NCI-H510A treated with DMSO at 0.1 percent for 48 hours (cell line): ENCODE measurements around the gene MAPK8IP3.
"Not testable (repeated sequence)": the region's sequence is repeated elsewhere in the genome, so short reads cannot be mapped to it uniquely, and the experiment has no call there.

Experiments
- DNase-seq: peaks from one replicate; lab custom pipeline; 2025; lab: John Stamatoyannopoulos, UW

The MAPK8IP3 gene

GRCh38 chr16:1786242-1787055 is 80.5 kb downstream of the MAPK8IP3 start:
- DNase-seq = no peak

GRCh38 chr16:1787056-1787321 is 81.0 kb downstream of the MAPK8IP3 start:
- no peak for DNase-seq

DNA sequence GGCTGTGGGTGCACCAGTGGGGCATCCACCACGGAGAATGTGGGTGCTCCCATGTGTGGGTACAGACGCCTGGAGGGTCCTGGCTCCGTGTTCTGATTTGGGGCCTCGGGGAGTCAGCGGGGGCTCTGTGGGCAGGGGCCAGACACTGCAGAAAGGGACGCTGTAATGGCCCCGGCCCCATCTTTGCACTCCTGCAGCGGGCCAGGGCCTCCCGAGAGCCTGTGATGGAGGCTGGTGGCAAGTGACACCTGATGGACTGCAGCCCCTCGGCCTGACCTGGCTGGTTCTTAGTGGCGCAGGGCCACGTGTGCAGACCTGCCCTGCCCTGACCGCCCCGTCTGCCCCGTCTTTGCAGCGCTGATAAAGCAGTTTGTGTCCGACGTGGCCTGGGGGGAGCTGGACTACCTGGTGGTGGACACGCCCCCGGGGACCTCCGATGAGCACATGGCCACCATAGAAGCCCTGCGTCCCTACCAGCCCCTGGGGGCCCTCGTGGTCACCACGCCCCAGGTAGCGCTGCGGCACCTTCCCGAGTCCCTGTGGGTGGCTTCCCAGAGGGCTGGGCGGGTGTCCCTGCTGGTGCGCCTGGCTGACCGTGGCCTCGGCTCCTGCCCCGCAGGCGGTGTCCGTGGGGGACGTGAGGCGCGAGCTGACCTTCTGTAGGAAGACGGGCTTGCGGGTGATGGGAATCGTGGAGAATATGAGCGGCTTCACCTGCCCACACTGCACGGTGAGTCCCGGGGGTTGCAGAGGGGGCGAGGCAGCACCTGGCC is 81.5 kb downstream of the MAPK8IP3 start:
- no peak for DNase-seq

DNA sequence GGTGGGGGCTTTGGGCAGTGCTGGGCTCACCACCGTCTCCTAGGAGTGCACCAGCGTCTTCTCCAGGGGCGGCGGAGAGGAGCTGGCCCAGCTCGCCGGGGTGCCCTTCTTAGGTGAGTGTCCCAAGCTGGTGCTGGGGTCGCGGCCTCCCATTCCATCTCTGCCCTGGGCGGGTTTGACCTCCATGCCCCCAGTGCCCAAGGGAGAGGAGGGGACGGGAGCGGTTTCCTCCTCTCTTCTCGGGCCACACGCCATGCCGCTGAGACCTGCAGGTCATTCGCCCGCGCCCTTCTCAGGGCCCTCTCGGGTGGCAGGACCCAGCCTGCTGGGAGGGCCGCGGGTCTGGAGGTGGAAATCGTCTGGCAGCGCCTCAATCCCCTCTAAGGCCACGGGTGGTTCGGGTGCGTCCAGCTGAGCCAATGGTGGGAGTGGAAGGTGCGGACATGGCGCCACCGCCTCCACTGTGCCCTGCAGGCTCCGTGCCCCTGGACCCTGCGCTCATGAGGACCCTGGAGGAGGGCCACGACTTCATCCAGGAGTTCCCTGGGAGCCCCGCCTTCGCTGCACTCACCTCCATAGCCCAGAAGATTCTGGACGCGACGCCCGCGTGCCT is 82.2 kb downstream of the MAPK8IP3 start:
- no peak for DNase-seq

- DNase-seq = no peak
These were observed 82.7 kb downstream of the MAPK8IP3 start for GRCh38 chr16:1788708-1789100.

GRCh38 chr16:1789643-1790045 is 83.6 kb downstream of the MAPK8IP3 start:
- DNase-seq = no peak

DNA sequence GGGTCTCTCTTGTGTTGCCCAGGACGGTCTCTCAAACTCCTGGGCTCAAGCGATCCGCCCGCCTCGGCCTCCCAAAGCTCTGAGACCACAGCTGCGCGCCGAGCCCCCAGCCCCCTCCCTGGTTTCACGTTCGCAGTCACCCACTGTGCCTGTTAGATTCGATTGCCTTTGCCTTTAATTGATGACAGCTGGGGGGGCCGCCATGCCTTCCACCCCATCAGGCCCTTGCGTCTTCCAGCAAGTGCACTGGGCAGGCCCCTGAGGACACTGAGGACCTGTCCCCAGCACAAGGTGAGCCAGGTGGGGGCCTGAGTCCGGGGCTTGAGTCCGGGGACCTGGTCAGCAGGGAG is 84.2 kb downstream of the MAPK8IP3 start:
- DNase-seq = no peak

DNA sequence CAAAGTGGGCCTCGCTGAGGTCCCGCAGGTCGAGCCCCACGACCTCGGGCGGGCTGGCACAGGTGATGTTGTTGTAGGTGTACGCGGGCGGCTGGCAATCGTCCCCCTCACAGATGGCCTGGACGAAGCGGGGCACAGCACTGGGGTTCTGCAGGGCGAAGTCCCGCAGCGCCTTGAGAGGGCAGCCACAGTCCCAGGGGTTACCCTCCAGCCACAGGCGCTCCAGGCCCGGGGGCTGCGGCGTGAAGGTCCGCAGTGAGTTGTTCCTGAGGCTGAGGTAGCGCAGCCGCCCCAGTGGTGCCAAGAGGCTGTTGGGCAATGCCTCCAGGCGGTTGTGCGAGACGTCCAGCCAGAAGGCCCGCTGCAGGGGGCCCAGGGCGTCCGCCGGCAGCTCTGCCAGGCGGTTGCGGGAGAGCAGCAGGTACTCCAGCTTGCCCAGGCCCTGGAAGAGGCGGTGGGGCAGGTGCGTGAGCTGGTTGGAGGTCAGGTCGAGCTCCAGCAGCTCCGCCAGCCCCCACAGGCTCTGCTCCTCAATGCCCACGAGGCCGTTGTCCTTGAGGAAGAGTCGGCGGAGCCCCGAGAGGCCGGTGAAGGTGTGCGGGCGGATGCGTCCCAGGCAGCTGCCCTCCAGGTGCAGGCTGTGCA is 84.7 kb downstream of the MAPK8IP3 start:
- no peak for DNase-seq

- no peak for DNase-seq
These were observed 85.4 kb downstream of the MAPK8IP3 start for GRCh38 chr16:1791256-1791942.

DNA sequence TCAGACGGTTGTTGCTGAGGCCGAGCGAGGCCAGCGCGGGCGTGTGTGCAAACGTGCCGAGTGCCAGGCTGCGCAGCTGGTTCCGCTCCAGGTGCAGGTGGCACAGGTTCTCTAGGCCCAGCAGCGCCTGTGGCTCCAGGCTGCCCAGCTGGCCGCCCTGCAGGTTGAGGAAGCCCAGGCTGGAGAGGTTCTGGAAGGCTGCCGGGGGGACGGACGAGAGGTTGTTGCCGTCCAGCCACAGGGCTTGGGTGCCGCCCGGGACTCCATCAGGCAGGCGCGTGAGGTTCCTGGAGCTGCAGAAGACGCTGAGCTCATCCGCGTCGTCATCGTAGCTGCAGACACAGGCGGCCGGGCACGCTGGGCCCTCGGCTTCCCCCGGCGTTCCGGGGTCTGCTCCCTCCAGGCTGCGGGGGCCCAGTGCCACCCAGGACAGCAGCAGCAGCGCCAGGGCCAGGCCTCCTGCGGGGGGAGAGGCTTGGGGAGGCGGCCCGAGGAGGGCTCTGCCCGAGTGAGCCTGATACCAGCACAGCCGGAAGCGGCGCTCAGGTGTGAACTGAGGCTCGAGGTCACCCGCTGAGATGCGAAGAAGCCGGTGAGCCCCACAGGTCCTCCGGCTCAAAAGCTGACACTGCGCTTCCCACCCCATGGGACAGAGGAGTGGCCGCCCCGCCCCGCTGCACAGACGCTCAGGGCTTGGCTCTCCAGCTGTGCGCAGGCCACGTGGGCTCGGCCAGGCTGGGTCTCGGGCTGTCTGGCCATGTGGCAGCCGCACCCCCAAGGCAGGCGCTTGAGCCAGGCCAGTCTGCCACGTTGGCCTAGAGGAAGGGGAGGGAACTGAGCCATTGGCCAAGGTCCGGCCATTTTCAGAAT is 86.2 kb downstream of the MAPK8IP3 start:
- DNase-seq = no peak

DNA sequence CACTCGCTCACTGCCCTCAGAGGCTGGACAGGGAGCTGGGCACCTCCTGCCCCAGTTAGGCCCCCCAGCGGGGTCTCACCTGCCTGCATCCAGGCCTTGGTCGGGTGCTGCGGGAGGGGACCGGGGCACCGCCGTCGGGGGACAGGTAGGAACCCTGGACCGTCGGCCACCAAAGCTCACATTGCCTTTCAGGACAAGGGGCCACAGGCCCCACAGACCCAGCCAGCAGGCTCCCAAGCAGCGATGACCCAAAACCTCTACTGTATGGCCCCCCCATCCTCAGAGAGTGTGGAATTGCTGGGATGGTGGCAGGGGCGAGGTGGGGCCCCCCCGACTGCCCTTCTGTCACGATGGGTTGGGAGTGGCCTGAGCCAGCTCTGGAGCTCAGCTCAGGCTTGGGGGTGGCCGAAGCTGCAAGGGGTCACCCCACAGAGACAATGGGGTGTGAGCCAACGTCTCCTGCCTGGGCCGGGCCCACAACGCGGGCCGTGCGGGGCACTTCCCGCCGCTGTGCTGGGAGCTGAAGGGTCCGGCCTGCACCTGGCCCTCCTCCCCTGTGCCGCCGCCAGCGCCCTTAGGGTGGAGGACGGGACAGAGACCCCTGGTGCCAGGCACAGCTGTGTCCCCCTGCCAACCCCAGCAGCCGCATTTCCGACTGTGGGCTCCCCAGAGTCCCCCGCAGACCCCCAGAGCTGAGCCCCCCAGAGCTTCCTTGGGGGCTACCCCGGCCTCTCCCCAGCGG is 87.0 kb downstream of the MAPK8IP3 start:
- no peak for DNase-seq

DNA sequence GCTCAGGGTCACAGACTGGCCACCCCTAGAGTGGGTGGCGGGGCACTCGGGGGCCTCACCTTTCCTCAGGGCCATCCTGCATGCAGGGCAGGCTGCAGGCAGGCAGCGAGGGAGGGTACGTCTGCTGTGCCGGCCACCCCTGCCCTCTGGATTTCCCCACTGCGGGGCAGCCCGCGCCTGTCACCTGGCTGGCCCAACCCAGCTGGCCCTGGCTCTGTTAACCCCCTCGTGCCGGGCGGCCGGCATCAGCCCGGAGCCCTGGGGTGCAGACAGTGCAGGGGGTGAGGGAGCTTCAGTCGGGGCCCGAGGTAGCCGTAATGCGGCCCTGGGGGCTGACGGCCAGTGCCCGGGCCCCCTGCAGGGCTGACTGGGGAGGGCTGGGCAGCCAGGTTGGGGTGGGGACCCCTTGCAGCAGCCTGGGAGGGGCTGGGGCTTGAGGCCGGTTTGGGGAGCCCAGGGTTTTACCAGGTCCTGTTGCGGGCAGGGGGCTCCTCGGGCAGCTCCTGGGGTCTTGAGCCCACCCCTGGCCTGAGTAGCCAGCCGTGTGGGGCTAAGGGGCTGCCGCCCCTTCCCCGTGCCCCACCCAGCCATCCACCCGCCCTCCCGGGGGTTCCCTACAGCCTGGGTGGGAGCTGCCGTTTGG is 87.7 kb downstream of the MAPK8IP3 start, which contains the start of gene IGFALS:
Gene IGFALS (minus strand): TSS at position 128 of the 643 bp plus-strand sequence. CDS start 53 bp downstream, at position 75.
- no peak for DNase-seq

- peak; percentile 32 for DNase-seq
These were observed 88.4 kb downstream of the MAPK8IP3 start for GRCh38 chr16:1794221-1794871.

GRCh38 chr16:1794908-1795666 is 89.1 kb downstream of the MAPK8IP3 start:
- DNase-seq = no peak

DNA sequence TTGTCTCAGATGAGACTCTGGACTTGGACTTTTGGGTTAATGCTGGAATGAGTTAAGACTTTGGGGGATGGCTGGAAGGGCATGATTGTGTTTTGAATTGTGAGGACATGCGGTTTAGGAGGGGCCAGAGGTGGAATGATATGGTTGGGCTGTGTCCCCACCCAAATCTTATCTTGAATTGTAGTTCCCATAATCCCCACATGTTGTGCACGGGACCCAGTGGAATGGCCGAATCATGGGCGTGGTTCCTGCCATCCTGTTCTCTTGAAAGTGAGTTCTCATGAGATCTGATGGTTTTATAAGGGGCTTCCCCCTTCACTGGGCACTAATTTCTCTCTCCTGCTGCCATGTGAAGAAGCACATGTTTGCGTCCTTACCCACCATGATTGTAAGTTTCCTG is 93.3 kb downstream of the MAPK8IP3 start:
- not testable (repeated sequence) for DNase-seq

DNA sequence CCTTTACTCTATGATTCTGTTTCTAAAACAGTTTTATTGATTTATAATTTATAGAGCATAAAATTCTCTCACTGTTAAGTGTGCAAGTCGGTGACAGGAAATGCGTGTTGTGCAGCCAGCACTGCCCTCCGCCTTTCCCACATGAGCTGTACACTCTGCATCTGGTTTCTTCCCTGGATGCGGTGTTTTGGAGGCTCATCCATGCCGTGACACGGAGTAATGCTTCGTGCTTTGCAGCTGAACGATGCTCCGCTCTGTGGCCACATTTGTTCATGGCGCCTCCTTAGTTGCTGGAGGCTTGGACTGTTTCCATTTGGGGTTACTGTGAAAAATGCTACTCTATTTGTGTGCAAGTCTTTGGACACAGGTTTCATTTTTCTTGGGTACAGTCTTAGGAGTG is 94.7 kb downstream of the MAPK8IP3 start:
- DNase-seq = no peak

DNA sequence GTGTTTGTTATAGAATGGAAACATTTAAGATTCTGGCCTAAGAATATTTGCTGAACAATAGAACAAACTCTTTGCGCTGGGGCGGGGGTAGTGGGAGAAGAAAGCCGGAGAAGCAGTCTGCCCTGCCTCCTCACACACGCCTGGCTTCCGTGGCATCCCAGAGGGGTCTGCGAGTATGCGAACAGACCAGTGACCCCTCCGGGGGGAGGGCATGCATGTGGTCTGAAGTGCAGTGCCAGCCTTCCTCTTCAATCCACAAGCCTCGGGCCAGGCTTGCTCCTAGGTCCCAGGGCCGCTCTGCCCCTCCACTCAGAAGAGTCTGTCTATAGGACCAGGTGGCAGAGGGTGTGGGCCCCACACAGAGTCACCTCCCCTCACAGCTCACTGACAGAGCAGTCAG is 101.6 kb downstream of the MAPK8IP3 start:
- DNase-seq = no peak

DNA sequence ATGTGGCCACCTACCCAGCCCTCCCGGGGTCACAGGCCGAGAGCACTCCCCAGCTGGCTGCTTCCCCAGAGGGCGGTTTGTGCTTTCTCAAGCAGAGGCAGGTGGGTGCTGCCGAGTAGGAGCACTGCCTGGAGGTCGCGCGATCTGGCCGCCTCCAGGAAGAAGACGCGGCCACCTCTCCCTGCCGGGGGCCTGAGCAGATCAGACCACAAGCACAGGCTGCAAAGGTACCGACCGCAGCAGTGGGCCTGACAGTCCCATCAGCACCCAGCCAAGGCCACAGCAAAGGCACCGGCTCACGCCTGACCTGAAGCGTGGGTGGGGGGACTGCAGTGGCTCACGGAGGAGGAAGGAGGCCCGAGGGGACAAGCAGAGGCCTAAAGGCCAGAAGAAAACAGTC is 102.7 kb downstream of the MAPK8IP3 start:
- no peak for DNase-seq
